ENCODE results near the gene PGLYRP3. TPM values are rescaled to one million over a fixed set of nuclear protein-coding genes. Genes with fewer than 3 reads are reported as not detected.

The PGLYRP3 gene
- total and polyA plus RNA-seq, 9 donors = not detected

- Histone ChIP-seq H3K4me3 (no peak overlapping the region), H3K4me1 (ENCODE audit: insufficient read depth) (no peaks in the 10 kb centered on the region), H3K9me3 (no peaks in the 10 kb centered on the region), H3K27ac (no peak overlapping the region), H3K27me3 (no peaks in the 10 kb centered on the region), H3K36me3 (no peaks in the 10 kb centered on the region)
- WGBS, 3 donors = 90 to 96% (median 95%) methylated on average over 3 of the region's 3 CpGs
- DNase-seq = no peak
- TF ChIP-seq CTCF (IDR thresholded peaks at IDR 0.05) (no peak), POLR2A (IDR thresholded peaks at IDR 0.05) (no peak), EP300 (IDR thresholded peaks at IDR 0.05) (no peak)
- intact Hi-C loops (cut with DNase I) = no loop called here
These were observed 61.2 kb downstream of the PGLYRP3 start for GRCh38 chr1:153251562-153251961.

DNA sequence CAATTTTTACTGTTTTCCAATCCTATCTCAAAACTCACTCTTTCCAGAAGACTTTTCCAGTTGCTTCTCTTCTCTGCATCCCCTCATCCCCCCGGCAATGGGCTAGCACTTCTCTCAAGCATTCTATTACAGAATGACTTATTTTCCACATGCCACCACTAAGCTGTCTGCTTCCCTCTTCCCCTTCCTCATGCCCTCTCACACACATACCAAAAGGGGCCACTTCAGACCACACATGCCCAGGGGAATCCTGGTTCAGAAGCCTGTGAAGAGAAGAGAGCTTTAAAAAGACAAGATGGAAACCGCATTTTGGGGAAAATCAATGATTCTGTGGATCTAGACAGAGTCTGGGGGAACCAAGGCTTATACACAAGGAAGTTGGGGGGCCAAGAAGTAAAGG, 61.7 kb downstream of the PGLYRP3 start:
- DNase-seq = no peak
- WGBS, 3 donors = 89 to 95% (median 89%) methylated on average over 2 of the region's 2 CpGs
- H3K9me3 ChIP-seq = no peaks in the 10 kb centered on the region

GRCh38 chr1:153250166-153250565, 62.6 kb downstream of the PGLYRP3 start:
- Histone ChIP-seq H3K27me3 (no peaks in the 10 kb centered on the region), H3K9me3 (no peaks in the 10 kb centered on the region), H3K4me1 (ENCODE audit: insufficient read depth) (no peaks in the 10 kb centered on the region), H3K36me3 (no peaks in the 10 kb centered on the region), H3K4me3 (no peak overlapping the region), H3K27ac (no peak overlapping the region)
- WGBS, 3 donors = 9 to 31% (median 27%) methylated on average over 1 of the region's 1 CpG
- no peak for DNase-seq
- intact Hi-C loops (cut with DNase I) = no loop called here
- TF ChIP-seq CTCF (IDR thresholded peaks at IDR 0.05) = no peak
- no peak for TF ChIP-seq POLR2A (IDR thresholded peaks at IDR 0.05)
- no peak for TF ChIP-seq EP300 (IDR thresholded peaks at IDR 0.05)

More for the DNA sequence above, 61.7 kb downstream of the PGLYRP3 start:
- Histone ChIP-seq H3K4me1 (ENCODE audit: insufficient read depth) (no peaks in the 10 kb centered on the region), H3K27me3 (no peaks in the 10 kb centered on the region), H3K4me3 (no peak overlapping the region), H3K36me3 (no peaks in the 10 kb centered on the region), H3K27ac (no peak overlapping the region)
- no peak for TF ChIP-seq CTCF (IDR thresholded peaks at IDR 0.05)
- TF ChIP-seq POLR2A (IDR thresholded peaks at IDR 0.05) = no peak
- no peak for TF ChIP-seq EP300 (IDR thresholded peaks at IDR 0.05)
- intact Hi-C loops (cut with DNase I) = no loop called here

DNA sequence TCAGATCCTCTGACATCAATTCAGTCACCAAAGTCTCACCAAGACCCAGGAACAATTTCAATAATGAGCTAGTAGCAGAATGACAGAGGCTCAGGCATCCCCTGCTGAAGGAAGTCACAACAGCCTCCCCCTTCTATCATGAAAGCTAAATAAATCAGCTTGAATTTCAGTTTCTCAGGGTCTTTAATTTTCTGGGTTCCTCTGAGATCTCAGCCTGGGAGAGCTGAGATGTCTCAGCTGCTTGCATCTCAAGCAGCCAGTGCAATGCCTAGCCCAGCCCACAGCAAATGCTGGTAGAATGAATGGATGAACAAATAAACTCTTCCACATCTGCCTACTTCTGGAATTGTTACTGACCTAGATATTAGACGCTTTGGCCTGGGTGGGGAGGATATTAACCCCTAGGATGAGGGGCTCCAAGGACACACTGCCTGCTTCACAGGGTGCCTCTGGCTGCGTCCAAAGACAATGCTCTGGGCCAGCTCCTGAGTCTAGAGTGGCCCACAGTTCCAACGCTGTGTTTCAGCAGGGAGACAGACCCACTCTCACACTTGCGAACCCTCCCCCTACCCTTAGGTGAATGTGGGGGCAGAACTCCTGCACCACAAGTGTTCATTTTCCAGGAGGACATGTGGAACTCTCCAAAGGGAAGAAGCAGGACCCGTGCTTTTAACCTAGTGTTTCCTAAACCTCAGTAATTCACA, 64.4 kb downstream of the PGLYRP3 start:
- intact Hi-C loops (cut with DNase I) = no loop called here
- H3K9me3 ChIP-seq = no peaks in the 10 kb centered on the region
- H3K27ac ChIP-seq = no peak overlapping the region
- DNase-seq = no peak
- H3K4me3 ChIP-seq = no peak overlapping the region
- 57 to 62% (median 57%) methylated on average over 5 of the region's 5 CpGs for WGBS, 3 donors
- TF ChIP-seq POLR2A (IDR thresholded peaks at IDR 0.05) (no peak), EP300 (IDR thresholded peaks at IDR 0.05) (no peak), CTCF (IDR thresholded peaks at IDR 0.05) (no peak)
- H3K4me1 ChIP-seq (ENCODE audit: insufficient read depth) = no peaks in the 10 kb centered on the region
- H3K27me3 ChIP-seq = no peaks in the 10 kb centered on the region
- H3K36me3 ChIP-seq = no peaks in the 10 kb centered on the region

Small RNAs within 50 kb of the gene (small RNA-seq; reads per million reads assigned to genes)
- not detected for gene RNU6-160P

Other genes with a start within 250 kb of the PGLYRP3 start
- gene SPRR2B, start 241.3 kb downstream of the PGLYRP3 start, total RNA-seq = 1 to 10 TPM in 4 of 7 donors, not detected in 3; 1.1 to 3.8 (median 1.7) TPM
- 1 to 10 TPM; 3.2 to 4.9 TPM for gene SPRR2B, start 241.3 kb downstream of the PGLYRP3 start, polyA plus RNA-seq
- 1 to 10 TPM in 3 of 7 donors, under 1 TPM in 1, not detected in 3; 0.63 to 1.5 (median 1.2) TPM for gene SPRR2E, start 218.4 kb downstream of the PGLYRP3 start, total RNA-seq
- 1 to 10 TPM; 1.3 to 1.5 TPM for gene SPRR2E, start 218.4 kb downstream of the PGLYRP3 start, polyA plus RNA-seq
- gene SPRR2F, start 199.4 kb downstream of the PGLYRP3 start, total RNA-seq = 10 to 100 TPM; 12.7 to 93.3 (median 62.3) TPM
- 100 to 1,000 TPM in 1 of 2 donors, 10 to 100 TPM in 1; 54.7 to 109 TPM for gene SPRR2F, start 199.4 kb downstream of the PGLYRP3 start, polyA plus RNA-seq
- gene SPRR2G, start 162.1 kb downstream of the PGLYRP3 start, total RNA-seq = not detected
- gene SPRR2G, start 162.1 kb downstream of the PGLYRP3 start, polyA plus RNA-seq = not detected
- gene LELP1, start 109.5 kb downstream of the PGLYRP3 start, total RNA-seq = not detected
- not detected for gene LELP1, start 109.5 kb downstream of the PGLYRP3 start, polyA plus RNA-seq
- gene PRR9, start 95.4 kb downstream of the PGLYRP3 start, total RNA-seq = 1 to 10 TPM in 1 of 7 donors, not detected in 6; 1.3 TPM
- under 1 TPM in 1 of 2 donors, not detected in 1; 0.13 TPM for gene PRR9, start 95.4 kb downstream of the PGLYRP3 start, polyA plus RNA-seq
- under 1 TPM in 1 of 7 donors, not detected in 6; 0.25 TPM for gene LORICRIN, start 53.3 kb downstream of the PGLYRP3 start, total RNA-seq
- under 1 TPM in 1 of 2 donors, not detected in 1; 0.07 TPM for gene LORICRIN, start 53.3 kb downstream of the PGLYRP3 start, polyA plus RNA-seq
- not detected for gene PGLYRP4, start 35.9 kb upstream of the PGLYRP3 start, total RNA-seq
- gene PGLYRP4, start 35.9 kb upstream of the PGLYRP3 start, polyA plus RNA-seq = not detected
- gene S100A9, start 44.9 kb upstream of the PGLYRP3 start, total RNA-seq = 10 to 100 TPM in 6 of 7 donors, 1 to 10 TPM in 1; 8.8 to 96.3 (median 33.2) TPM
- 10 to 100 TPM; 22.8 to 57.8 TPM for gene S100A9, start 44.9 kb upstream of the PGLYRP3 start, polyA plus RNA-seq
- gene S100A12, start 62.7 kb upstream of the PGLYRP3 start, total RNA-seq = 1 to 10 TPM in 3 of 7 donors, under 1 TPM in 2, not detected in 2; 0.70 to 2.4 (median 1.0) TPM
- gene S100A12, start 62.7 kb upstream of the PGLYRP3 start, polyA plus RNA-seq = 1 to 10 TPM in 1 of 2 donors, under 1 TPM in 1; 0.80 to 1.0 TPM
- 10 to 100 TPM in 3 of 7 donors, 1 to 10 TPM in 4; 5.3 to 60.5 (median 9.1) TPM for gene S100A8, start 78.1 kb upstream of the PGLYRP3 start, total RNA-seq
- 10 to 100 TPM in 1 of 2 donors, 1 to 10 TPM in 1; 8.3 to 19.4 TPM for gene S100A8, start 78.1 kb upstream of the PGLYRP3 start, polyA plus RNA-seq
- gene S100A7A, start 103.6 kb upstream of the PGLYRP3 start, total RNA-seq = not detected
- gene S100A7A, start 103.6 kb upstream of the PGLYRP3 start, polyA plus RNA-seq = not detected
- under 1 TPM in 1 of 7 donors, not detected in 6; 0.97 TPM for gene S100A7, start 147.7 kb upstream of the PGLYRP3 start, total RNA-seq
- not detected for gene S100A7, start 147.7 kb upstream of the PGLYRP3 start, polyA plus RNA-seq
- gene S100A6, start 223.0 kb upstream of the PGLYRP3 start, total RNA-seq = 100 to 1,000 TPM; 170 to 646 (median 456) TPM
- 100 to 1,000 TPM; 587 to 764 TPM for gene S100A6, start 223.0 kb upstream of the PGLYRP3 start, polyA plus RNA-seq
- gene S100A5, start 228.0 kb upstream of the PGLYRP3 start, total RNA-seq = not detected
- not detected for gene S100A5, start 228.0 kb upstream of the PGLYRP3 start, polyA plus RNA-seq
- gene S100A4, start 232.9 kb upstream of the PGLYRP3 start, total RNA-seq = 10 to 100 TPM; 12.7 to 85.5 (median 37.3) TPM
- 100 to 1,000 TPM; 104 to 160 TPM for gene S100A4, start 232.9 kb upstream of the PGLYRP3 start, polyA plus RNA-seq
- gene S100A3, start 236.3 kb upstream of the PGLYRP3 start, total RNA-seq = 1 to 10 TPM in 3 of 7 donors, under 1 TPM in 1, not detected in 3; 0.48 to 2.5 (median 1.3) TPM
- 1 to 10 TPM in 1 of 2 donors, not detected in 1; 2.2 TPM for gene S100A3, start 236.3 kb upstream of the PGLYRP3 start, polyA plus RNA-seq

All from ovary (tissue), 9 donors.